Fibroblast of the conjunctiva (primary cell): ENCODE data around the gene ATAD3A.

Experiments
- DNase-seq: peaks from one replicate; pipeline ENCODE4 v3.0.0-alpha.2; 2010; ENCODE audit warnings: low read depth

The ATAD3A gene

GRCh38 chr1:1540090-1540817 lies 28.3 kb downstream of the ATAD3A start, which contains the start of gene TMEM240:
Gene TMEM240, minus strand, starts transcription at chr1:1540624. Its CDS starts 278 bp downstream, at chr1:1540346.
- peak; percentile 55 for DNase-seq

- DNase-seq: no peak
Observed at GRCh38 chr1:1540818-1541628, 29.1 kb downstream of the ATAD3A start.

- DNase-seq: no peak
Observed at GRCh38 chr1:1541956-1542765, 30.2 kb downstream of the ATAD3A start.

- no peak for DNase-seq
Observed at GRCh38 chr1:1542766-1543705, 31.1 kb downstream of the ATAD3A start.

- DNase-seq: no peak
Observed at GRCh38 chr1:1543706-1544099, 31.7 kb downstream of the ATAD3A start.

GRCh38 chr1:1544544-1544943 lies 32.6 kb downstream of the ATAD3A start:
- no peak for DNase-seq

GRCh38 chr1:1545946-1546737 lies 34.2 kb downstream of the ATAD3A start:
- no peak for DNase-seq

- DNase-seq: no peak
Observed at GRCh38 chr1:1547011-1547410, 35.0 kb downstream of the ATAD3A start.

- DNase-seq: no peak
Observed at GRCh38 chr1:1547476-1547875, 35.5 kb downstream of the ATAD3A start.

- no peak for DNase-seq
Observed at GRCh38 chr1:1548591-1548990, 36.6 kb downstream of the ATAD3A start.

GRCh38 chr1:1550087-1550486 lies 38.1 kb downstream of the ATAD3A start:
- DNase-seq: no peak

GRCh38 chr1:1550591-1551432 lies 38.9 kb downstream of the ATAD3A start:
- DNase-seq: peak; percentile 56

- DNase-seq: no peak
Observed at GRCh38 chr1:1551524-1552262, 39.7 kb downstream of the ATAD3A start.

GRCh38 chr1:1552263-1552639 lies 40.3 kb downstream of the ATAD3A start:
- no peak for DNase-seq

GRCh38 chr1:1553821-1554494 lies 42.0 kb downstream of the ATAD3A start:
- no peak for DNase-seq

GRCh38 chr1:1554550-1554925 lies 42.6 kb downstream of the ATAD3A start:
- DNase-seq: no peak

GRCh38 chr1:1554926-1555915 lies 43.3 kb downstream of the ATAD3A start:
- peak; percentile 35 for DNase-seq
